SIG-M5 treated with dmso at 0.1 percent for 504 hours (cell line): Measurements from ENCODE around the gene PCDH15.
"Not testable (repeated sequence)": the region's sequence is repeated elsewhere in the genome, so short reads cannot be mapped to it uniquely, and the experiment has no call there.

ENCODE experiments used
- DNase-seq: peaks from one replicate; lab custom pipeline; 2025; ENCODE audit not compliant: unreplicated experiment; lab: John Stamatoyannopoulos, UW

The PCDH15 gene

GRCh38 chr10:54002077-54002476 lies 799.0 kb downstream of the PCDH15 start:
- DNase-seq, result no peak

DNA sequence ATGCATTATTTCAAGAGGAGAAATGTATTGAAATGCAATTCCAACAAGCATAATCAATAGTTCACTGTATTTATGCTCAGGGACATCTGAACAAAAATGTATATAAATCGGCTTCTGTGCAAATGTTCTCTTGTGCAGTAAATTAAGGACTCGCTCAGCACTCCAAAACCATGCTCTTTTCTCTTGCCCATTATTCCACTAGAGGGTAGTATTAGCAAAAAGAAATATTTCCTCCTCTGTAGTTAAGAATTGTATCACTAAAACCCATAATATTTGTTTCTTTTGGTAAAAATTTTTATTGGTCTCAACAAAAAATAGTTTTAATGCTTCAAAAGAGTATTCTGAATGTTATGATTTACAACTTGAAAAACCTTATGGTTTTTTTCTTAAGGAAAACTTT lies 803.1 kb downstream of the PCDH15 start:
- DNase-seq, result no peak

DNA sequence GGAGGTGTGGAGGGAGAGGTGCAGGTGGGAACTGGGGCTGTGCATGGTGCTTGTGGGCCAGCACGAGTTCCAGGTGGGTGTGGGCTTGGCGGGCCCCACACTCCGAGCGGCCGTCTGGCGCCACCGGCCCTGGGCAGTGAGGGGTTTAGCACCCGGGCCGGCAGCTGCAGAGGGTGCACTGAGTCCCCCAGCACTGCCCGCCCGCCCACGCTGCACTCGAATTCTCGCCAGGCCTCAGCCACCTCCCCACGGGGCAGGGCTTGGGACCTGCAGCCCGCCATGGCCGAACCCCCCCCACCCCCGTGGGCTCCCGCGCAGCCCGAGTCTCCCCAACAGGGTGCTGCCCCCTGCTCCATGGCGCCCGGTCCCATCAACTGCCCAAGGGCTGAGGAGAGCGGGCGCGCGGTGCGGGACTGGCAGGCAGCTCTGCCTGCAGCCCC lies 810.2 kb downstream of the PCDH15 start:
- no peak for DNase-seq

- DNase-seq, result no peak
Measured at GRCh38 chr10:53983431-53983830, 817.6 kb downstream of the PCDH15 start.

DNA sequence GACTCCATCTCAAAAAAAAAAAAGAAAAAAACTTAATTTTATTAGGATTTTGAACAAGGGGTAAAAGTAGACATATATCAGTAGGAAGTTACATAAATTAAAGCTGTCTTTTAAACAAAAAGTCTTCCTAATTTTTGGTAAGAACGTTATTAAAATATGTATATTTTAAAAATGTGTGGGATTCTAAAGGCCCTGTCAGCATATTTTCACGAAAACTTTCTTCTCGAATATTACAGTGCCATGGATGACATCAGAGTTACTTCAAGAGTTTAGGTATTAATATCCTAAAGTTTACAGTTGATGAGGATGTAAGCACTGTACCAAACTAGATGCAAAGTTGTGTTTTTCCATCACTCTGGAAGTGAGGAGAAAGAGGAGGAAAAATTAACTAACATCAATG lies 820.8 kb downstream of the PCDH15 start:
- no peak for DNase-seq

DNA sequence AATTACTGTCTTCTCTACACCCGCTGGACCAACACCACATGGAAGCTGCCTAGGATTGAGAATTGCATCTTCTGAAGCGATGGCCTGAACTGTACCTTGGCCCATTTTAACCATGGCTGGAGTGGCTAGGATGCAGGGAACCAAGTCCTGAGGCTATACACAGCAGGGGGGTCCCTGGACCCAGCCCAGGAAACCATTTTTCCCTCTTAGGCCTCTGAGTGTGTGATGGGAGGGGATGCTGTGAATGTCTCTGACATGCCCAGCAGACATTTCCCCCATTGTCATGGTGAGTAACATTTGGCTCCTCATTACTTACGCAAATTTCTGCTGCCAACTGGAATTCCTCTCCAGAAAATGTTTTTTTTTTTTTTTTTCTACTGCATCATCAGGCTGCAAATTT lies 822.7 kb downstream of the PCDH15 start:
- DNase-seq, result no peak

DNA sequence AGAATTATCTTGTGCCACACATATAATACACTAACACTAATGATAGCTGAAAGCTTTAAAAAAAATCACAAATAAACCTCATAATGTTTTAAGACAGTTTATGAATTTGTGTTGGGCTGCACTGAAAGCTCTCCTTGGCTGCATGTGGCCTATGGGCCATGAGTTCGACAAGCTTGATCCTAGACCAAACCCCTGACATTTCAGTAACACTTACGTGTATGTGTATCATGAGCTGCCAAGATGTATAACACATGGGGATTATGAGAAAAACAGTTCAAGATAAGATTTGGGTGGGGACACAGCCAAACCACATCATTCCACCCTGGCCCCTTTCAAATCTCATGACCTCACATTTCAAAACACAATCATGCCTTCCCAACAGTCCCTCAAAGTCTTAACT lies 823.8 kb downstream of the PCDH15 start:
- no peak for DNase-seq

DNA sequence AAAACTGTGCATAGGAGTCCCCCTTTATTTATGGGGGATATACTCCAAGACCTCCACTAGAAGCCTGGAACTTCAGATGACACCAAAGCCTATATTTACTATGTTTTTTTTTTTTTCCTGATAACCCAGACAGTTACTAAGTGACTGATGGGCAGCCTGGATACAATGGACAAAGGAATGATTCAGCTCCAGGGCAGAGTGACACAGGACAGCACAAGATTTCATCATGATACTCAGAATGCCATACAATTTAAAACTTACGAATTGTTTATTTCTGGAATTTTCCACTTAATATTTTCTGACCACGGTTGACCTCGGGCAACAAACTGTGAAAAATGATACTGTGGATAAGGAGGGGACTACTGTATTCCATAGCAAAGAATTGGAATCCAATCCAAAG lies 843.6 kb downstream of the PCDH15 start:
- DNase-seq, result no peak

GRCh38 chr10:53955091-53955490 lies 845.9 kb downstream of the PCDH15 start:
- DNase-seq, result no peak

GRCh38 chr10:53952698-53953630 lies 848.1 kb downstream of the PCDH15 start:
- DNase-seq, result no peak

GRCh38 chr10:53939654-53940053 lies 861.4 kb downstream of the PCDH15 start:
- no peak for DNase-seq

GRCh38 chr10:53930648-53931047 lies 870.4 kb downstream of the PCDH15 start:
- no peak for DNase-seq

- not testable (repeated sequence) for DNase-seq
Measured at GRCh38 chr10:53924051-53924700, 876.9 kb downstream of the PCDH15 start.

GRCh38 chr10:53918755-53919154 lies 882.3 kb downstream of the PCDH15 start:
- DNase-seq, result peak; percentile 6

GRCh38 chr10:53909791-53910190 lies 891.2 kb downstream of the PCDH15 start:
- DNase-seq, result no peak

DNA sequence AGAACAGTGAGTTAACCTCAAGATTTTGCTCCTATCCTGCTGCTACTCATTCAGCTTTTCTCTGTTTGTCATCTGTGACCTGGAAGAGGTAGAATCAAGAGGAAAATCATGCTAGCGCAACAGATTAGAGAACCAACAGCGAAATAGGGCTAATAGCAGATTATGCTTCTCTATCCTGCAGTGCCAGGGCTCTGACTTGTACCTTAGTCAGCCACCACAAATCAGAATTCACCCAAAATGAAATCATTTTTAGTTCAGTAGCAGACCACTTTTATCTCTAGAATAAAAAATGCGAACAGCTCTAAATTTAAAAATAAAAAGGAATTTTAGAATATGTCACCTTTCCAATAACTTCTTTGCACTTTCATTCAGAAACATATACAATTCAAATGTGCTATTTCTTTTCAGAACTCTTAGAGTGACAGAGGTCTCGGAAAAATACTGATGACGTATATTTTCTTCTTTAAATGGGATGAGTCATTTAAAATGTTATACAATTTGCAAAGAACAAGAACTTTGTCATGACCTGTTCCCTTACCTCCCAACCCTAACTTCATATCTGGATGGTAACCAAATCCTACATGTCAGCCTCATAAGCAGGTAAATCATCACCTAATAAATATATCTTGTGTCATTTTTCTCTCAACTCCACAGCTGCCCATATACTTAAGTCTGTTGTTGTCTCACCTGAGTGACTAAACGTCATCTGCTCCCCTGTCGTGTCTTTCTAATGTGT lies 896.4 kb downstream of the PCDH15 start:
- DNase-seq, result no peak

DNA sequence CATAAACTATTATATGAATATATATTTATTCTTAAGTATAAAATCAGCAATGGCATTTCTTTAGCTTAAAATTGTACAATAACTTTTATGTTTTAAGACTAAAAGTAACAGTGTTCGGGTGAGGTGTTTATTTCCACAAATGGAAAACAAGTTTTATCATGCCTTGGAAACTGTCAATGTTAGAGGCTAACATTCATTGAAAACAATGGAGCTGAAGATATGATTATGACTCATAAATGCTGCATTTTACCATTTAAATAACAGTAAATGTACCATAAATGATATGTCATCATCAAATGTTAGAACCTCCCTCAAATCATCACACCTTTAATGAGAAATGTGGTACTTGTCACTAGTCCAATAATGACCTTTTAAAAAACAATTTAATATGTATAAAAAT lies 897.3 kb downstream of the PCDH15 start:
- DNase-seq, result no peak

- DNase-seq, result peak; percentile 24
Measured at GRCh38 chr10:53899463-53900160, 901.4 kb downstream of the PCDH15 start.

- no peak for DNase-seq
Measured at GRCh38 chr10:53898532-53898931, 902.5 kb downstream of the PCDH15 start.

- DNase-seq, result no peak
Measured at GRCh38 chr10:53894145-53894544, 906.9 kb downstream of the PCDH15 start.

DNA sequence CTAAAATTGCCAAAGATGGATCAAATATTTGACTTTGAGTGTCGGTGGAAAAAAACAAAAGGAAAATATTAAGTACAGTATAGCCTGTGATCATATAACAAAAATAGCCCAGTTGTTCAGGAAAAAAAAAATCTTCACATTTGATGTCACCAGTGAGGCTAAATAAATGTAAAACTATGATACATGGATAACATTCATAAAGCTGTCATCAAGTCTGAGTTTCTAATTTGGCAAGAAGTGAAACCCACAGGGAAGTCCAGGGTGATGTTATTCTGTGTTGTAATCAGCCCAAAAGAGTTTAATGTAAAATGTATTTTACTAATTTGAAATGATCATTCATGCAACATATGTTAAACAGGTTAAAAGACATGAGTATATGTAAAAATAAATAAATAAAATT lies 908.0 kb downstream of the PCDH15 start:
- DNase-seq, result no peak
